ENCODE results near the gene CXCL6.
A peak's percentile ranks its signal among the peaks of the same experiment; 100 is the strongest.

Gene CXCL6

DNA sequence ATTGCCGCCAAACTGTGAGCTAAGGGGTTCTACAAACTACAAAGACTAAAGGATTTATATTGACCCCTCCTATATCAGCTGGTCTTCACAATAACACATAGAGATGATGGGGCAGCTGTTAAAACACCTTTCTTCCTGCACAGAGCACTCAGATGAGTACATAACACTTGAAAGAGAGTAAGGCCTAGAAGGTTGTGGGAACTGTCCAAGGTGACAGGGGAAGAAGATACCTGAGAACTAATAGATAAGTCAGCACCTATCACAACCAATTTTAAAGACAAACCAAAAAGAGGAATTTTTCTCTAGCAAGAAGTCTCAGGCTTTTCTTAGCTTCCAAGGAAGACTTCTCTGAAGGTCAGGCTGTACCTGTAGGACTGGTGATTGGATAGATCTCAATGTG is 19.1 kb upstream of the CXCL6 start:
- Histone ChIP-seq H2AK5ac (ENCODE audit: low read length) (no peak overlapping the region), H3K27me3 (ENCODE audit: insufficient read depth, low read length, poor library complexity) (no peaks in the 10 kb centered on the region), H3K4me2 (ENCODE audit: low read length) (no peak overlapping the region), H2BK15ac (replicated peaks; ENCODE audit: low read depth) (no peak overlapping the region), H3K36me3 (ENCODE audit: control insufficient read depth, insufficient read depth, low read length) (no peaks in the 10 kb centered on the region), H3K4me1 (ENCODE audit: control insufficient read depth, low read depth, low read length) (no peaks in the 10 kb centered on the region), H3K4ac (ENCODE audit: low read depth, low read length) (no peak overlapping the region), H2BK120ac (ENCODE audit: low read depth, low read length) (no peak overlapping the region), H3K27ac (ENCODE audit: low read depth, low read length) (no peak overlapping the region), H3K56ac (ENCODE audit: low read length) (no peak overlapping the region), H4K5ac (ENCODE audit: low read length) (no peak overlapping the region), H3K79me2 (ENCODE audit: control insufficient read depth, insufficient read depth, low read length) (no peaks in the 10 kb centered on the region), H3K4me3 (ENCODE audit: low read length) (no peak overlapping the region), H3K79me1 (ENCODE audit: low read length) (no peaks in the 10 kb centered on the region), H2BK5ac (ENCODE audit: low read length) (no peak overlapping the region), H3K9ac (ENCODE audit: low read length) (no peak overlapping the region), H4K8ac (ENCODE audit: low read depth, low read length) (no peak overlapping the region), H3K18ac (ENCODE audit: low read length) (no peak overlapping the region), H3K23ac (ENCODE audit: low read length) (no peak overlapping the region)
- WGBS (ENCODE audit: extremely low coverage, insufficient coverage, low lambda C conversion rate) = no CpG with 5 or more reads among the region's 1 CpG
- DNase-seq = peak; percentile 7

DNA sequence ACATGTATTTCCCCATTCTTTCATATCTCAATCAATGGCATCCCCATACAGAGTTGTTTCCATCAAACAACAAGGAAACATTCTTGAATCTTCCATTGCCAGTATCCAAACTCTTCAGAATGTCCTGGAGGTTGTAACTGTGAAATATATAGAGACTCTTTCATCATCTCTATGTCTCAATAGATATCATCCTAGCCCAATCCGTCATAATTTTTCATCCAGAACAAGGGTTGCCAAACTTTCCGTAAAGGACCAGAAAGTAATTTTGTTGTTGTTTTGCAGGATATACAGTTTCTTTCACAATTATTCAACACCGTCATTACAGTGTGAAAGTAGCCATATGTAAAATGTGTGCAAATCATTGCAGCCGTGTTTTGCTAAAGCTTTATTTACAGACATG is 15.2 kb upstream of the CXCL6 start:
- no peak overlapping the region for H4K8ac ChIP-seq (ENCODE audit: low read depth, low read length)
- H3K23ac ChIP-seq (ENCODE audit: low read length) = no peak overlapping the region
- H4K5ac ChIP-seq (ENCODE audit: low read length) = no peak overlapping the region
- no CpG with 5 or more reads among the region's 4 CpGs for WGBS (ENCODE audit: extremely low coverage, insufficient coverage, low lambda C conversion rate)
- no peaks in the 10 kb centered on the region for H3K79me2 ChIP-seq (ENCODE audit: control insufficient read depth, insufficient read depth, low read length)
- no peak overlapping the region for H2AK5ac ChIP-seq (ENCODE audit: low read length)
- no peak overlapping the region for H2BK120ac ChIP-seq (ENCODE audit: low read depth, low read length)
- H3K4me2 ChIP-seq (ENCODE audit: low read length) = no peak overlapping the region
- no peak overlapping the region for H3K9ac ChIP-seq (ENCODE audit: low read length)
- H3K18ac ChIP-seq (ENCODE audit: low read length) = no peak overlapping the region
- no peaks in the 10 kb centered on the region for H3K27me3 ChIP-seq (ENCODE audit: insufficient read depth, low read length, poor library complexity)
- H3K36me3 ChIP-seq (ENCODE audit: control insufficient read depth, insufficient read depth, low read length) = no peaks in the 10 kb centered on the region
- no peaks in the 10 kb centered on the region for H3K79me1 ChIP-seq (ENCODE audit: low read length)
- H3K56ac ChIP-seq (ENCODE audit: low read length) = no peak overlapping the region
- no peak overlapping the region for H3K4ac ChIP-seq (ENCODE audit: low read depth, low read length)
- no peak overlapping the region for H3K4me3 ChIP-seq (ENCODE audit: low read length)
- H2BK15ac ChIP-seq (replicated peaks; ENCODE audit: low read depth) = no peak overlapping the region
- no peak overlapping the region for H3K27ac ChIP-seq (ENCODE audit: low read depth, low read length)
- DNase-seq = no peak
- H2BK5ac ChIP-seq (ENCODE audit: low read length) = no peak overlapping the region
- no peaks in the 10 kb centered on the region for H3K4me1 ChIP-seq (ENCODE audit: control insufficient read depth, low read depth, low read length)

DNA sequence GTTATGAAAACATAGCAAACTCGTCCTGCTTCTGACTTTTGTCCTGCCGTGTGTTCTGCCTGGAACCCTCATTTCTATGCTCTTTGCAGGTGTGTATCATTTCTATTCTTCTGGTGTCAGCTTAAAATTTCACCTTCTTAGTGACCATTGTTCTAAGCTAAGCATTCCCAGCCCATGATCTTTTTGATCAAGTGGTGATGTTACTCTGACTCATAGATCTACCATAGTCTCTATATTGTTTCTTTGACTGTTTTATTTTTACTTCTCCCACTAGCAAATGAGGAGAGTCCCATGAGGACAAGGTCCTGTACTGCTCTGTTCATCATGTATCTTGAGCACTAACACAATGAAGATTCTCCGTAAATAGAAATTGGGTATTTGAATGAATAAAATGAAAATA is 14.1 kb upstream of the CXCL6 start:
- Histone ChIP-seq H3K36me3 (ENCODE audit: control insufficient read depth, insufficient read depth, low read length) (no peaks in the 10 kb centered on the region), H4K5ac (ENCODE audit: low read length) (no peak overlapping the region), H2BK5ac (ENCODE audit: low read length) (no peak overlapping the region), H3K4me2 (ENCODE audit: low read length) (no peak overlapping the region), H3K9ac (ENCODE audit: low read length) (no peak overlapping the region), H3K27ac (ENCODE audit: low read depth, low read length) (no peak overlapping the region), H3K4me1 (ENCODE audit: control insufficient read depth, low read depth, low read length) (no peaks in the 10 kb centered on the region), H4K8ac (ENCODE audit: low read depth, low read length) (no peak overlapping the region), H3K79me2 (ENCODE audit: control insufficient read depth, insufficient read depth, low read length) (no peaks in the 10 kb centered on the region), H3K79me1 (ENCODE audit: low read length) (no peaks in the 10 kb centered on the region), H3K23ac (ENCODE audit: low read length) (no peak overlapping the region), H2BK15ac (replicated peaks; ENCODE audit: low read depth) (no peak overlapping the region), H3K4ac (ENCODE audit: low read depth, low read length) (no peak overlapping the region), H2AK5ac (ENCODE audit: low read length) (no peak overlapping the region), H3K56ac (ENCODE audit: low read length) (no peak overlapping the region), H2BK120ac (ENCODE audit: low read depth, low read length) (no peak overlapping the region), H3K27me3 (ENCODE audit: insufficient read depth, low read length, poor library complexity) (no peaks in the 10 kb centered on the region), H3K4me3 (ENCODE audit: low read length) (no peak overlapping the region), H3K18ac (ENCODE audit: low read length) (no peak overlapping the region)
- no peak for DNase-seq
- no CpG with 5 or more reads among the region's 3 CpGs for WGBS (ENCODE audit: extremely low coverage, insufficient coverage, low lambda C conversion rate)

DNA sequence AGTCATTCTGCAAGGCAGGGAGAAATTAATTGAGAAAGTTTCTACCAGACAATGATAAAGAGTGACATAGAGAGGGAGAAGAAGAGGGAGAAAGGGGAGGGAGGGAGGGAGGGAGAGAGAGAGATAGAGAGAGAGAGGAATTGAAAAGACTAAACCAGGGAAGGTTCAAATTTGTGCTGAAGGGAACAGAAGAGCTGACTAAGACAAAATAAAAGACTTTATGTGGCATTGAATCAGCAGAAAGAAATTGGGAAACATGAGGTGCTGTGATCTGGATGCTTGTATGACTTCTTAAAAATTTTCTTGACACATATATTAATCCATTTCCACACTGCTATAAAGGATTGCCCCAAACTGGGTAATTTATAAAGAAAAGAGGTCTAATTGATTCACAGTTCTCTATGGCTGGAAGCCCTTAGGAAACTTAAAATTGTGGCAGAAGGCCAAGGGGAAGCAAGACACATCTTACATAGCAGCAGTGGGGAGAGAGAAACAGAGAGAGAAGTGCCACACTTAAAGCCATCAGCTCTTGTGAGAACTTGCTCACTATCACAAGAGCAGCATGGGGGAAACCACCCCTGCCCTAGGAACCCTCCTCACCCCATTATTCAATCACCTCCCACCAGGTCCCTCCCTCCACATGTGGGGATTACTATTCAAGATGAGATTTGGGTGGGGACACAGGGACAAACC is 13.5 kb upstream of the CXCL6 start:
- no peak overlapping the region for H3K56ac ChIP-seq (ENCODE audit: low read length)
- no peak overlapping the region for H2BK120ac ChIP-seq (ENCODE audit: low read depth, low read length)
- no peak overlapping the region for H3K4ac ChIP-seq (ENCODE audit: low read depth, low read length)
- H4K5ac ChIP-seq (ENCODE audit: low read length) = no peak overlapping the region
- no peak overlapping the region for H3K9ac ChIP-seq (ENCODE audit: low read length)
- no peak overlapping the region for H3K23ac ChIP-seq (ENCODE audit: low read length)
- H2AK5ac ChIP-seq (ENCODE audit: low read length) = no peak overlapping the region
- no peak overlapping the region for H3K18ac ChIP-seq (ENCODE audit: low read length)
- no peak for DNase-seq
- H3K4me3 ChIP-seq (ENCODE audit: low read length) = no peak overlapping the region
- no peak overlapping the region for H2BK5ac ChIP-seq (ENCODE audit: low read length)
- no peak overlapping the region for H4K8ac ChIP-seq (ENCODE audit: low read depth, low read length)
- H2BK15ac ChIP-seq (replicated peaks; ENCODE audit: low read depth) = no peak overlapping the region
- no peaks in the 10 kb centered on the region for H3K79me2 ChIP-seq (ENCODE audit: control insufficient read depth, insufficient read depth, low read length)
- H3K79me1 ChIP-seq (ENCODE audit: low read length) = no peaks in the 10 kb centered on the region
- no peak overlapping the region for H3K27ac ChIP-seq (ENCODE audit: low read depth, low read length)
- H3K36me3 ChIP-seq (ENCODE audit: control insufficient read depth, insufficient read depth, low read length) = no peaks in the 10 kb centered on the region
- no peaks in the 10 kb centered on the region for H3K4me1 ChIP-seq (ENCODE audit: control insufficient read depth, low read depth, low read length)
- no peaks in the 10 kb centered on the region for H3K27me3 ChIP-seq (ENCODE audit: insufficient read depth, low read length, poor library complexity)
- H3K4me2 ChIP-seq (ENCODE audit: low read length) = no peak overlapping the region

DNA sequence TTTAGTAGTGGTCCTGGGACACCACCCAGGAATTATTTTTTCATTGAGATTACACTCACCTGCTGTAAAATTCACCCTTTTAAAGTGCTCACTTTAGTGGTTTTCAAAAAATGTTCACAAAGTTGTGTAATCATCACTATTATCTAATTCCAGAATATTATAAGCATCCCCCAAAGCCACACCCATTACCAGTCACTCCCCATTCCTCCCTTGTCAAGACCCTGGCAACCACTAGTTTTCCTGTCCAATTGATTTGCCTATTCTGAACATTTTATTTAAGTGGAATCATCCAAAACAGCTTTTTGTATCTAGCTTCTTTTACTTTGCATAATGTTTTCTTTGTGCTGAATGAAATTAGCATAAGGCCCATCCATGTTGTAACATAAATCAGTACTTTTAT is 12.7 kb upstream of the CXCL6 start:
- Histone ChIP-seq H3K4ac (ENCODE audit: low read depth, low read length) (no peak overlapping the region), H3K23ac (ENCODE audit: low read length) (no peak overlapping the region), H3K27ac (ENCODE audit: low read depth, low read length) (no peak overlapping the region)

DNA sequence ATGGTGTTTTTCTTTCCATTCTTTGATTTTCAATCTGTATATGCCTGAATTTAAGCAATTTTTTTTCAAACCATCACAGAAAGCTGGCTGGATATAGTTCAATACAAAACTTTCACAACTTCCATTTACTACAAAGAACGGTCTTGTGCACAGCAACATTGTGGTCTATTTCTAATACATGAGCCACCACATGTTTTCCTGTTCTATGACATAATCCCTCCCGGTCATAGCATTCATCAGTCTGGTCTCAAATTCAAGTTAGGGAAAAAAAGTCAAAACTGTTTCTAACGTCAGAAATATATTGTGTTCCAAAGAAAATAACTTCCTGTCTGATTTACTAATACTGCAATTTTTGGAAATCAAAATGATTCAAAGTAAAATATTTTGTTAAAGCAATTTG is 7.5 kb upstream of the CXCL6 start:
- H3K27ac ChIP-seq (ENCODE audit: low read depth, low read length) = no peak overlapping the region
- no peak overlapping the region for H3K4me3 ChIP-seq (ENCODE audit: low read length)
- no peak overlapping the region for H2BK5ac ChIP-seq (ENCODE audit: low read length)
- no peaks in the 10 kb centered on the region for H3K79me2 ChIP-seq (ENCODE audit: control insufficient read depth, insufficient read depth, low read length)
- no peak overlapping the region for H3K4ac ChIP-seq (ENCODE audit: low read depth, low read length)
- H2BK120ac ChIP-seq (ENCODE audit: low read depth, low read length) = no peak overlapping the region
- H4K5ac ChIP-seq (ENCODE audit: low read length) = no peak overlapping the region
- no peak overlapping the region for H3K9ac ChIP-seq (ENCODE audit: low read length)
- no peak overlapping the region for H4K8ac ChIP-seq (ENCODE audit: low read depth, low read length)
- no peaks in the 10 kb centered on the region for H3K36me3 ChIP-seq (ENCODE audit: control insufficient read depth, insufficient read depth, low read length)
- WGBS (ENCODE audit: extremely low coverage, insufficient coverage, low lambda C conversion rate) = no CpG with 5 or more reads among the region's 3 CpGs
- H2BK15ac ChIP-seq (replicated peaks; ENCODE audit: low read depth) = no peak overlapping the region
- no peak overlapping the region for H3K18ac ChIP-seq (ENCODE audit: low read length)
- DNase-seq = no peak
- no peaks in the 10 kb centered on the region for H3K27me3 ChIP-seq (ENCODE audit: insufficient read depth, low read length, poor library complexity)
- no peak overlapping the region for H2AK5ac ChIP-seq (ENCODE audit: low read length)
- H3K56ac ChIP-seq (ENCODE audit: low read length) = no peak overlapping the region
- H3K23ac ChIP-seq (ENCODE audit: low read length) = no peak overlapping the region
- no peaks in the 10 kb centered on the region for H3K4me1 ChIP-seq (ENCODE audit: control insufficient read depth, low read depth, low read length)
- no peaks in the 10 kb centered on the region for H3K79me1 ChIP-seq (ENCODE audit: low read length)
- no peak overlapping the region for H3K4me2 ChIP-seq (ENCODE audit: low read length)

More for the DNA sequence above, 12.7 kb upstream of the CXCL6 start:
- DNase-seq = no peak
- Histone ChIP-seq H3K79me1 (ENCODE audit: low read length) (no peaks in the 10 kb centered on the region), H3K27me3 (ENCODE audit: insufficient read depth, low read length, poor library complexity) (no peaks in the 10 kb centered on the region), H3K4me2 (ENCODE audit: low read length) (no peak overlapping the region), H2BK15ac (replicated peaks; ENCODE audit: low read depth) (no peak overlapping the region), H2BK5ac (ENCODE audit: low read length) (no peak overlapping the region), H3K4me1 (ENCODE audit: control insufficient read depth, low read depth, low read length) (no peaks in the 10 kb centered on the region), H2BK120ac (ENCODE audit: low read depth, low read length) (no peak overlapping the region), H3K9ac (ENCODE audit: low read length) (no peak overlapping the region), H3K36me3 (ENCODE audit: control insufficient read depth, insufficient read depth, low read length) (no peaks in the 10 kb centered on the region), H2AK5ac (ENCODE audit: low read length) (no peak overlapping the region), H3K4me3 (ENCODE audit: low read length) (no peak overlapping the region), H3K56ac (ENCODE audit: low read length) (no peak overlapping the region), H3K18ac (ENCODE audit: low read length) (no peak overlapping the region), H4K8ac (ENCODE audit: low read depth, low read length) (no peak overlapping the region), H4K5ac (ENCODE audit: low read length) (no peak overlapping the region), H3K79me2 (ENCODE audit: control insufficient read depth, insufficient read depth, low read length) (no peaks in the 10 kb centered on the region)

Measured in mesendoderm (in vitro differentiated cells).